Measurements from ENCODE around the gene TEX14. TPM values are rescaled to one million over a fixed set of nuclear protein-coding genes. Genes with fewer than 3 reads are reported as not detected.

The TEX14 gene
- total and polyA plus RNA-seq, 10 of the 15 experiments (the other 5 are each of a cell fraction or from before 2014, with no cell fraction given), result 0.15 to 1.3 (median 0.66) TPM

DNA sequence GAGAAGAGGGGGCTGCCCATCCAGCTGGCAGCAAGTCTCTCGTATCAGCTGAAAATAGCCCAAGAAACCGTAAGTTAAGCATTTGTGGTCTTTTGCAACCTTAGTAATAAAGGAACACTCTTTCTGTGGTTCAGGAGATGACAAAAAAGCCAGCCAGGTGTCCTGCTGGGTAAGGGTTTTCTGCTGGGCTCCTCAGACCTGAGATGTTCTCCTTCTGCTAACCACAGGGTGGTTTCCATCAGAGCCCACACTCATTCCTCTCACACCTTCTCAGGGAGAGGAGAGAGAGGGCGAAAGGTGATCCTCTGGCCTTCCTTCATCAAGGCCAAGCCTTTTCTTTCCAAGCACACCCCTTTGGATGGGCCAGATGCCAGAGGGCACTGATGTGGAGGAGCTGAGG, 70.7 kb downstream of the TEX14 start (continued):
- TF ChIP-seq CBX5 (IDR thresholded peaks at IDR 0.05; ENCODE audit: low read depth) (peak; percentile 62; the same call in 1 of the 2 replicates), ZNF207 (IDR thresholded peaks at IDR 0.05; ENCODE audit: borderline replicate concordance) (no peak), BACH1 (IDR thresholded peaks at IDR 0.05; ENCODE audit: borderline replicate concordance) (no peak), FOXM1 (IDR thresholded peaks at IDR 0.05; ENCODE audit: low read depth, low read length) (peak; percentile 94), POLR2A (IDR thresholded peaks at IDR 0.05; ENCODE audit: low read depth, low read length) (no peak), RCOR1 (conservative IDR thresholded peaks at IDR 0.05; ENCODE audit: low read depth, low read length) (no peak), KDM1A (IDR thresholded peaks at IDR 0.05; ENCODE audit: borderline replicate concordance) (no peak), POLR2AphosphoS5 (IDR thresholded peaks at IDR 0.05; ENCODE audit: low read length) (no peak), NFYA (IDR thresholded peaks at IDR 0.05; ENCODE audit: borderline replicate concordance, low read depth, low read length) (no peak), ZNF24 (IDR thresholded peaks at IDR 0.05) (no peak), NRF1 (conservative IDR thresholded peaks at IDR 0.05; ENCODE audit: low read depth, low read length) (no peak), ZZZ3 (IDR thresholded peaks at IDR 0.05; ENCODE audit: control insufficient read depth, insufficient read length, low read depth) (no peak), MYB (IDR thresholded peaks at IDR 0.05; ENCODE audit: borderline replicate concordance, low read depth, low read length) (no peak)
- TF ChIP-seq, protein P1, sequence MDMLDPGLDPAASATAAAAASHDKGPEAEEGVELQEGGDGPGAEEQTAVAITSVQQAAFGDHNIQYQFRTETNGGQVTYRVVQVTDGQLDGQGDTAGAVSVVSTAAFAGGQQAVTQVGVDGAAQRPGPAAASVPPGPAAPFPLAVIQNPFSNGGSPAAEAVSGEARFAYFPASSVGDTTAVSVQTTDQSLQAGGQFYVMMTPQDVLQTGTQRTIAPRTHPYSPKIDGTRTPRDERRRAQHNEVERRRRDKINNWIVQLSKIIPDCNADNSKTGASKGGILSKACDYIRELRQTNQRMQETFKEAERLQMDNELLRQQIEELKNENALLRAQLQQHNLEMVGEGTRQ (IDR thresholded peaks at IDR 0.05; ENCODE audit: borderline replicate concordance, low read depth, low read length), result no peak
- TF ChIP-seq, protein P2, sequence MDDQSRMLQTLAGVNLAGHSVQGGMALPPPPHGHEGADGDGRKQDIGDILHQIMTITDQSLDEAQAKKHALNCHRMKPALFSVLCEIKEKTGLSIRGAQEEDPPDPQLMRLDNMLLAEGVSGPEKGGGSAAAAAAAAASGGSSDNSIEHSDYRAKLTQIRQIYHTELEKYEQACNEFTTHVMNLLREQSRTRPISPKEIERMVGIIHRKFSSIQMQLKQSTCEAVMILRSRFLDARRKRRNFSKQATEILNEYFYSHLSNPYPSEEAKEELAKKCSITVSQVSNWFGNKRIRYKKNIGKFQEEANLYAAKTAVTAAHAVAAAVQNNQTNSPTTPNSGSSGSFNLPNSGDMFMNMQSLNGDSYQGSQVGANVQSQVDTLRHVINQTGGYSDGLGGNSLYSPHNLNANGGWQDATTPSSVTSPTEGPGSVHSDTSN (IDR thresholded peaks at IDR 0.05; ENCODE audit: insufficient replicate concordance, low read depth, low read length), result no peak

Measured in GM12878 (cell line).